Activated CD4-positive, alpha-beta T cell treated with anti-CD3 and anti-CD28 coated beads for 36 hours (primary cell): Measurements from ENCODE around the gene PNMA6E. TPM values are rescaled to one million over a fixed set of nuclear protein-coding genes. Genes with fewer than 3 reads are reported as not detected.

ENCODE experiments used
- ATAC-seq: fragments of 200-7000 bp; cut with Tn5 transposase; one replicate; pipeline ENCODE4 v1.10.0; 2021; ENCODE audit warnings: mild to moderate bottlenecking, moderate library complexity
- CTCF ChIA-PET: fragments of 350-600 bp; sonication (Branson Sonifier 250); formaldehyde crosslinking; loops from one replicate; lab custom pipeline; 2021; ENCODE audit warnings: antibody characterized with exemption; lab: Charles Lee
- POLR2A ChIA-PET: fragments of 350-600 bp; sonication (Branson Sonifier 250); formaldehyde crosslinking; loops from one replicate; lab custom pipeline; 2021; ENCODE audit warnings: antibody characterized with exemption, inconsistent platforms; lab: Charles Lee
- DNase-seq: peaks from one replicate; pipeline ENCODE4 v3.0.0-alpha.2; 2020
- H3K27ac Mint-ChIP-seq: one replicate; pipeline ENCODE4 v1.8.0; 2021; ENCODE audit warnings: mixed read lengths
- H3K27me3 Mint-ChIP-seq: one replicate; pipeline ENCODE4 v1.8.0; 2021; ENCODE audit warnings: mixed read lengths
- H3K36me3 Mint-ChIP-seq: one replicate; pipeline ENCODE4 v1.8.0; 2021; ENCODE audit warnings: low read depth, mixed read lengths
- H3K4me1 Mint-ChIP-seq: one replicate; pipeline ENCODE4 v1.8.0; 2021; ENCODE audit warnings: mixed read lengths
- H3K4me3 Mint-ChIP-seq: one replicate; pipeline ENCODE4 v1.8.0; 2021; ENCODE audit warnings: mild to moderate bottlenecking, moderate library complexity, mixed read lengths
- H3K9me3 Mint-ChIP-seq: one replicate; pipeline ENCODE4 v1.8.0; 2021; ENCODE audit warnings: low read depth, mixed read lengths
- intact Hi-C, 2 experiments: fragments of 100-400 bp; cut with DNase I in 1 of 2; cut with micrococcal nuclease in 1 of 2; formaldehyde crosslinking; loops; one replicate each; pipeline versions ENCODE4 v1.14.2 to v1.15.1; 2022 to 2024; cut with DNase I, micrococcal nuclease
- total RNA-seq, 2 experiments: library from RNA; stranded (reverse); gene quantifications; one replicate each; pipeline ENCODE4 v1.2.3, GENCODE V29; 2021

PNMA6E gene
- total RNA-seq, 2 experiments from 2014 or later: not detected

- intact Hi-C loops: loop anchor here in 1 of 2 experiments (2.0 to 5.0 kb wide), 2 partner anchors 59 to 470 kb away; partner anchors contain the start of gene HAUS7
- CTCF ChIA-PET: interaction anchor here (0.6 kb wide), 1 partner anchor 14 kb away, joined by 3 read pairs; no protein-coding TSS in a partner anchor
- H3K27me3 Mint-ChIP-seq: no peaks in the 10 kb centered on the region
- H3K4me3 Mint-ChIP-seq: peak overlapping the region; percentile 64
- DNase-seq (no peak), ATAC-seq (no peak)
- POLR2A ChIA-PET: no interaction called here
- H3K36me3 Mint-ChIP-seq: no peaks in the 10 kb centered on the region
- no peak overlapping the region for H3K27ac Mint-ChIP-seq
- no peaks in the 10 kb centered on the region for H3K9me3 Mint-ChIP-seq
- H3K4me1 Mint-ChIP-seq: peaks cover 7% of the 10 kb centered on the region
Observed at GRCh38 chrX:153411988-153412574, 10.9 kb upstream of the PNMA6E start.

- no peaks in the 10 kb centered on the region for H3K9me3 Mint-ChIP-seq
- CTCF ChIA-PET: interaction anchor here (0.6 kb wide), 1 partner anchor 14 kb away, joined by 3 read pairs; no protein-coding TSS in a partner anchor
- peaks cover 7% of the 10 kb centered on the region for H3K4me1 Mint-ChIP-seq
- DNase-seq (peak; percentile 42), ATAC-seq (peak; percentile 68)
- POLR2A ChIA-PET: no interaction called here
- no peaks in the 10 kb centered on the region for H3K27me3 Mint-ChIP-seq
- no peaks in the 10 kb centered on the region for H3K36me3 Mint-ChIP-seq
- peak within 1 kb of the TSS; percentile 64 for H3K4me3 Mint-ChIP-seq
- intact Hi-C loops: loop anchor here in 1 of 2 experiments (2.0 to 5.0 kb wide), 2 partner anchors 59 to 469 kb away; partner anchors contain the start of gene HAUS7
- no peak within 1 kb of the TSS for H3K27ac Mint-ChIP-seq
Observed at GRCh38 chrX:153411255-153411987, 10.3 kb upstream of the PNMA6E start, which contains the start of gene ZFP92. Gene ZFP92, plus strand, starts transcription at chrX:153411472. Its CDS starts 6,851 bp downstream, at chrX:153418323.

- POLR2A ChIA-PET: no interaction called here
- Mint-ChIP-seq H3K4me1 (peaks cover 7% of the 10 kb centered on the region), H3K9me3 (no peaks in the 10 kb centered on the region)
Observed at GRCh38 chrX:153410888-153411254, 9.7 kb upstream of the PNMA6E start.

DNA sequence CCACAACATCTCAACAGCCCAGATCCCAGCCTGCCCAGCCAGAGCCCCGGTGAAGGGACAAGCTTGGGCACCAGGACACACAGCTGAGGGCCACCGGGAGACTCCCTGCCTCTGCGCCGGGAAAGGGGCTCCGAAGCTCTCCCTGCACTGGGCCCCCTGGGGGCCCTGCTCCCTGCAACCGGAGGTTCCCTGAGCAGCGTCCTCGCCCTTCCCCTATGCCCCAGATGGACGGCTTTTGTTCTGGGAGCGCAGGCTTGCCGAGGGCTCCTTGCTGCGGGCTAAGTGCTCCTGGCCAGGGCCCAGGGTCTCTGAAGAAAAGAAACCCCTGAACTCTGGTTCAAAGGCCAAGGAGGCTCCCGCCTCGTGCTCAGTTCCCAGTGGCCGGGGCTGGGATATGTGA, 9.2 kb upstream of the PNMA6E start:
- Mint-ChIP-seq H3K4me3 (no peak overlapping the region), H3K9me3 (no peaks in the 10 kb centered on the region), H3K27ac (no peak overlapping the region), H3K36me3 (no peaks in the 10 kb centered on the region), H3K27me3 (no peaks in the 10 kb centered on the region), H3K4me1 (peaks cover 7% of the 10 kb centered on the region)
- intact Hi-C loops: loop anchor here in 1 of 2 experiments (2.0 to 5.0 kb wide), 2 partner anchors 60 to 468 kb away; partner anchors contain the start of gene HAUS7
- DNase-seq (no peak), ATAC-seq (no peak)
- POLR2A ChIA-PET: no interaction called here
- CTCF ChIA-PET: no interaction called here

More at GRCh38 chrX:153410888-153411254, 9.7 kb upstream of the PNMA6E start:
- ATAC-seq (no peak), DNase-seq (no peak)
- H3K36me3 Mint-ChIP-seq: no peaks in the 10 kb centered on the region
- CTCF ChIA-PET: no interaction called here
- H3K4me3 Mint-ChIP-seq: peak overlapping the region; percentile 59
- no peak overlapping the region for H3K27ac Mint-ChIP-seq
- intact Hi-C loops: loop anchor here in 1 of 2 experiments (2.0 to 5.0 kb wide), 2 partner anchors 60 to 469 kb away; partner anchors contain the start of gene HAUS7
- H3K27me3 Mint-ChIP-seq: no peaks in the 10 kb centered on the region

DNA sequence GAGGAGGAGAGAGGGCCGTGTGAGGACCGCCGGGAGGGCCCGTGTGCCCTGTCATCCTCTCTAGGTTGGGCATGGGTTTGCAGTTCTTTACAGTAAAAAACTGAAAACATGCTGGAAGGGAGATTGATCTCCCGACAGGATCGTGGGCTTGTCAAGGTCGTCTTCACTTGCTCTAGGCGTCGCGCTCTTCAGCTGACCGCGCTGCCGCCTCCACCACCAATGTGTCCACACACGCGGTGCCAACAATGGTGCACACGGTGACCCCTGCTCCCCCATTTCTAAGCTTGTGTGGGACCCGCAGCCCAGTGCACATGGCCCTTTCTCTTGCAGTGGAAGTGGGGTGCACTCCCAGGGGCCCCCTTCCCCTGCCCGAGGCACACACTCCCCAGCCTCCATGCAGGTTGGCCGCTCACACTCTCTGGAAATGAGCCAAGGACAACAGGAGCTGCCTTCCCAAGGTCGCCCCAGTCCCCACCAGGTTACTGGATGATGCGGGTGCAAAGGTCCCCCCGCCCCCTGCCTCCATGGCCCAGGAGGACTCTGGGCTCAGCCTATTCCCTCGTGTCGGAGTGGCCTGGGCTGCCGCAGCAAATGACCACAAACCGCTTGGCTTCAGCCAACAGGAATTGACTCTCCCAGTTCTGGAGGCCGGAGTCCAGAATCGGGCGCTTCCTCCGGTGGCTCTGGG, 8.4 kb upstream of the PNMA6E start:
- Mint-ChIP-seq H3K9me3 (no peaks in the 10 kb centered on the region), H3K36me3 (no peaks in the 10 kb centered on the region), H3K27ac (no peak overlapping the region), H3K4me1 (peaks cover 7% of the 10 kb centered on the region), H3K27me3 (no peaks in the 10 kb centered on the region), H3K4me3 (no peak overlapping the region)
- ChIA-PET CTCF (no interaction called here), POLR2A (no interaction called here)
- intact Hi-C loops: loop anchor here in 1 of 2 experiments (2.0 to 5.0 kb wide), 2 partner anchors 61 to 467 kb away; partner anchors contain the start of gene HAUS7
- ATAC-seq (no peak), DNase-seq (no peak)

- Mint-ChIP-seq H3K36me3 (no peaks in the 10 kb centered on the region), H3K4me1 (peaks cover 7% of the 10 kb centered on the region), H3K9me3 (no peaks in the 10 kb centered on the region), H3K4me3 (no peak overlapping the region), H3K27ac (no peak overlapping the region), H3K27me3 (no peaks in the 10 kb centered on the region)
- DNase-seq: no peak
- no peak for ATAC-seq
- POLR2A ChIA-PET: no interaction called here
- intact Hi-C loops: no loop called here
- CTCF ChIA-PET: no interaction called here
Observed at GRCh38 chrX:153408871-153409351, 7.8 kb upstream of the PNMA6E start.

- ATAC-seq: no peak
- H3K27me3 Mint-ChIP-seq: no peaks in the 10 kb centered on the region
- H3K27ac Mint-ChIP-seq: no peak overlapping the region
- no peaks in the 10 kb centered on the region for H3K9me3 Mint-ChIP-seq
- intact Hi-C loops: no loop called here
- no peaks in the 10 kb centered on the region for H3K36me3 Mint-ChIP-seq
- DNase-seq: no peak
- H3K4me1 Mint-ChIP-seq: peaks cover 7% of the 10 kb centered on the region
- ChIA-PET CTCF (no interaction called here), POLR2A (no interaction called here)
- no peak overlapping the region for H3K4me3 Mint-ChIP-seq
Observed at GRCh38 chrX:153408221-153408721, 7.1 kb upstream of the PNMA6E start.

- H3K9me3 Mint-ChIP-seq: no peaks in the 10 kb centered on the region
- intact Hi-C loops: no loop called here
- H3K36me3 Mint-ChIP-seq: no peaks in the 10 kb centered on the region
- peaks cover 7% of the 10 kb centered on the region for H3K4me1 Mint-ChIP-seq
- DNase-seq: no peak
- H3K27ac Mint-ChIP-seq: no peak overlapping the region
- ChIA-PET POLR2A (no interaction called here), CTCF (no interaction called here)
- H3K27me3 Mint-ChIP-seq: no peaks in the 10 kb centered on the region
- no peak for ATAC-seq
- H3K4me3 Mint-ChIP-seq: no peak overlapping the region
Observed at GRCh38 chrX:153407736-153408135, 6.6 kb upstream of the PNMA6E start.

GRCh38 chrX:153406903-153407302, 5.8 kb upstream of the PNMA6E start:
- H3K27me3 Mint-ChIP-seq: no peaks in the 10 kb centered on the region

DNA sequence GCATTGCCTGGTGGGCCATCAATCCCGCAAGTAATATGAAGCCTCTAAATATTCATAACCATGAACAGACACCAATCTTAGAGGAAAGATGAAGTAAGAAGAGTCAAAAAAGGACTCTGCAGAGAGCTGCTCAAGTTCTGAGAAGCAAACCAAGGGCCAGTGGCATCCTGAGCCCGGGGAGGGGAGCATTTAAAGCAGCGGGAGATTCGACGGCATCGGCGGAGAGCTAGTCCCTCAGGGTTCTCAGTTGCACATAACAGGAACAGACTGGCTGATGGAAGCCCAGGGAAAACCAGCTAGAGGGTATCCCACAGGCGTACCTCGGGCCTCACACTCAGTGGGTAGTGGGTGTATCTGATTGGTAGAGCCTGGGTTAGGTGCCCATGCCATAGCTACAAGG, 4.9 kb upstream of the PNMA6E start:
- ChIA-PET POLR2A (no interaction called here), CTCF (interaction anchor here (1.0 kb wide), 1 partner anchor 103 kb away, joined by 3 read pairs; no protein-coding TSS in a partner anchor)
- no peak for ATAC-seq
- Mint-ChIP-seq H3K36me3 (no peaks in the 10 kb centered on the region), H3K27ac (no peak overlapping the region), H3K9me3 (no peaks in the 10 kb centered on the region), H3K4me1 (no peaks in the 10 kb centered on the region), H3K27me3 (no peaks in the 10 kb centered on the region), H3K4me3 (no peak overlapping the region)
- no peak for DNase-seq
- intact Hi-C loops: no loop called here

More at GRCh38 chrX:153406903-153407302, 5.8 kb upstream of the PNMA6E start:
- ChIA-PET POLR2A (no interaction called here), CTCF (interaction anchor here (1.0 kb wide), 1 partner anchor 102 kb away, joined by 3 read pairs; no protein-coding TSS in a partner anchor)
- H3K27ac Mint-ChIP-seq: no peak overlapping the region
- ATAC-seq: no peak
- no peak for DNase-seq
- H3K9me3 Mint-ChIP-seq: no peaks in the 10 kb centered on the region
- no peak overlapping the region for H3K4me3 Mint-ChIP-seq
- intact Hi-C loops: no loop called here
- no peaks in the 10 kb centered on the region for H3K36me3 Mint-ChIP-seq
- H3K4me1 Mint-ChIP-seq: peaks cover 1% of the 10 kb centered on the region

DNA sequence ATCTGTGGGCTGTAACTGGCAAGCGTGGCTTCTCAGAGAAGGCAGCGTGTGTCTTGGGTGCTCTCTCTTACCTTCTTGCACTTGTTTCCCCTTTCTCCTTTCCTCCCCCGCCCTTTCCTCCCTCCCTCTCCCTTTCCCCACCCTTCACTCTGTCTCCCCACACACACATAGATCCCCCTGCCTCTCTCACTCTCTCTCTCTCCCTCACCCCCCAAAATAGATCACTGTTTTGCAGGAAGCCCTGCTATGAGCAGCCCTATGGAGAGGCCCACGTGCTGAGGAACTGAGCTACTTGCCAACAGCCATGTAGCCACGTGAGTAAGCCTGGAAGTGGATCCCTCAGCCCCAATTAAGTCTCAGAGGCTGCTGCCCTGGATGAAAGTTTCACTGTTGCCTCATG, 4.3 kb upstream of the PNMA6E start:
- Mint-ChIP-seq H3K4me1 (no peaks in the 10 kb centered on the region), H3K4me3 (no peak overlapping the region), H3K27ac (no peak overlapping the region), H3K9me3 (no peaks in the 10 kb centered on the region), H3K36me3 (no peaks in the 10 kb centered on the region), H3K27me3 (no peaks in the 10 kb centered on the region)
- POLR2A ChIA-PET: no interaction called here
- DNase-seq (no peak), ATAC-seq (no peak)
- CTCF ChIA-PET: no interaction called here
- intact Hi-C loops: no loop called here
